CD4-positive, alpha-beta T cell (primary cell): ENCODE data around the gene MPRIP. TPM values are rescaled to one million over a fixed set of nuclear protein-coding genes. Genes with fewer than 3 reads are reported as not detected.
"Not testable (repeated sequence)": the region's sequence is repeated elsewhere in the genome, so short reads cannot be mapped to it uniquely, and the experiment has no call there.

ENCODE experiments used
- ATAC-seq: fragments of 200-7000 bp; cut with Tn5 transposase; one replicate; pipeline ENCODE4 v1.10.0; 2022; ENCODE audit warnings: mild to moderate bottlenecking; ENCODE audit not compliant: poor library complexity
- CTCF ChIA-PET: fragments of 350-600 bp; sonication (Branson Sonifier 250); formaldehyde crosslinking; loops from one replicate; lab custom pipeline; 2021; ENCODE audit warnings: antibody characterized with exemption, inconsistent platforms; lab: Charles Lee
- POLR2A ChIA-PET: fragments of 350-600 bp; sonication (Branson Sonifier 250); formaldehyde crosslinking; loops from one replicate; lab custom pipeline; 2021; ENCODE audit warnings: antibody characterized with exemption, inconsistent platforms; lab: Charles Lee
- DNase-seq, 14 experiments: peaks; one replicate each; pipeline ENCODE4 v3.0.0-alpha.2; 2013 to 2020; ENCODE audit warnings: mixed read lengths in 2 of 14
- H3K27ac ChIP-seq, 2 donors: one replicate each; pipeline versions ENCODE4 v1.5.1 to v1.7.0; 2013; ENCODE audit warnings: low read length in 2 of 2, low read depth in 1 of 2, mild to moderate bottlenecking in 1 of 2
- H3K27me3 ChIP-seq, 2 experiments: 1 replicate in 1 of 2; 2 replicates in 1 of 2; pipeline versions ENCODE4 v1.6.1 to v1.7.0; 2013; ENCODE audit warnings: low read length in 2 of 2, control low read depth in 1 of 2, mild to moderate bottlenecking in 1 of 2, moderate library complexity in 1 of 2; ENCODE audit not compliant: insufficient read depth in 2 of 2, control insufficient read depth in 1 of 2
- H3K36me3 ChIP-seq: one replicate; pipeline ENCODE4 v1.6.1; 2013; ENCODE audit warnings: low read length, control low read depth; ENCODE audit not compliant: insufficient read depth
- H3K4me1 ChIP-seq: one replicate; pipeline ENCODE4 v1.6.1; 2013; ENCODE audit warnings: low read length, control low read depth; ENCODE audit not compliant: insufficient read depth
- H3K4me3 ChIP-seq: one replicate; pipeline ENCODE4 v1.5.1; 2013; ENCODE audit warnings: mild to moderate bottlenecking, low read length, moderate library complexity
- H3K9me3 ChIP-seq, 2 experiments: 1 replicate in 1 of 2; 2 replicates in 1 of 2; pipeline versions ENCODE4 v1.6.1 to v1.7.0; 2013; ENCODE audit warnings: low read length in 2 of 2, mild to moderate bottlenecking in 2 of 2, control low read depth in 1 of 2, moderate library complexity in 1 of 2; ENCODE audit not compliant: control insufficient read depth in 1 of 2, insufficient read depth in 1 of 2
- H3K27ac Mint-ChIP-seq: one replicate; pipeline ENCODE4 v1.8.0; 2020; ENCODE audit warnings: mixed read lengths
- H3K27me3 Mint-ChIP-seq: one replicate; pipeline ENCODE4 v1.8.0; 2021; ENCODE audit warnings: mixed read lengths
- H3K36me3 Mint-ChIP-seq: one replicate; pipeline ENCODE4 v1.8.0; 2021; ENCODE audit warnings: low read depth, mixed read lengths
- H3K4me1 Mint-ChIP-seq: one replicate; pipeline ENCODE4 v1.8.0; 2021; ENCODE audit warnings: low read depth, mixed read lengths
- H3K4me3 Mint-ChIP-seq: one replicate; pipeline ENCODE4 v1.8.0; 2020; ENCODE audit warnings: mild to moderate bottlenecking, mixed read lengths
- H3K9me3 Mint-ChIP-seq: one replicate; pipeline ENCODE4 v1.8.0; 2020; ENCODE audit warnings: mixed read lengths
- intact Hi-C, 2 experiments: fragments of 100-400 bp; cut with DNase I in 1 of 2; cut with micrococcal nuclease in 1 of 2; formaldehyde crosslinking; loops; one replicate each; pipeline versions ENCODE4 v1.15.1 to v1.9.0; 2023 to 2025; cut with DNase I, micrococcal nuclease
- total RNA-seq, 174 experiments: library from RNA in 2 of 174; stranded (reverse) in 2 of 174; gene quantifications; one replicate each; pipeline ENCODE4 v1.2.3 and lab custom pipeline; 2021 to 2026
- TF ChIP-seq, protein P1 (sequence below): fragments of 200-600 bp; IDR thresholded peaks from one replicate; pipeline ENCODE4 v1.8.0; 2022; ENCODE audit warnings: antibody characterized with exemption, mild to moderate bottlenecking

The MPRIP gene
- total RNA-seq, 2 experiments from 2014 or later: 176 to 188 TPM

DNA sequence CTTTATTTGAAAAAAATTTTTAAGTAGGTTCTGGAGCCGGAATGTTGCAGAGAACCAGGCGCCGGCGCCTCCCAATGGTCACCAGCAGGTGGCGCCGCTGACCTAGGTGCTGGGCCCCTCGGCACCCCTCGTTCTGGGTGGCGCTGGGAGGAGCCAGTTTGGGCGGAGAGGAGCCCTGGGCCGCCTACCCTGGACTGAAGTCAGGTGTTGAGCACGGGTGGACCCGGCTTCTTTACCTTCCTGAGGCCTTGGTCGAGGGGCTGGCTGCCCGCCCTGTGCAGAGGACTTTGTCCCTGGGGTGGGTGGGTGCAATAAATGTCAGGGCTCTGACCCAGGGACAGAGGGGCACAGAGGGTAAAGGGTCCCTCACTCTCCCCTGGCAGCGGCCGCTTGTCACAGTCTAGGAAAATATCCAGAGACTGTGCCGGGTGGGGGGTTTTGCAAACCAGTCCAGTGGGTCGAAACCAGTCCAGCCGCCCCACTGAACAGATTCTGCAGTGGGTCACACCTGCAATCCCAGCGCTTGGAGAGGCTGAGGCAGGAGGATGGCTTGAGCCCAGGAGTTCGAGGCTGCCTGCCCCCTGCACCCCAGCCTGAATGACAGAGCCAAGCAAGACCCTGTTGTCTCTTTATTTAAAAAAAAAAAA lies 40.3 kb upstream of the MPRIP start:
- H3K27ac ChIP-seq: no peak overlapping the region
- Mint-ChIP-seq H3K36me3 (no peaks in the 10 kb centered on the region), H3K4me1 (peaks cover 5% of the 10 kb centered on the region), H3K4me3 (no peak overlapping the region), H3K27me3 (no peaks in the 10 kb centered on the region), H3K9me3 (no peaks in the 10 kb centered on the region), H3K27ac (no peak overlapping the region)
- no peaks in the 10 kb centered on the region for H3K9me3 ChIP-seq
- ChIA-PET CTCF (no interaction called here), POLR2A (no interaction called here)
- TF ChIP-seq, protein P1, sequence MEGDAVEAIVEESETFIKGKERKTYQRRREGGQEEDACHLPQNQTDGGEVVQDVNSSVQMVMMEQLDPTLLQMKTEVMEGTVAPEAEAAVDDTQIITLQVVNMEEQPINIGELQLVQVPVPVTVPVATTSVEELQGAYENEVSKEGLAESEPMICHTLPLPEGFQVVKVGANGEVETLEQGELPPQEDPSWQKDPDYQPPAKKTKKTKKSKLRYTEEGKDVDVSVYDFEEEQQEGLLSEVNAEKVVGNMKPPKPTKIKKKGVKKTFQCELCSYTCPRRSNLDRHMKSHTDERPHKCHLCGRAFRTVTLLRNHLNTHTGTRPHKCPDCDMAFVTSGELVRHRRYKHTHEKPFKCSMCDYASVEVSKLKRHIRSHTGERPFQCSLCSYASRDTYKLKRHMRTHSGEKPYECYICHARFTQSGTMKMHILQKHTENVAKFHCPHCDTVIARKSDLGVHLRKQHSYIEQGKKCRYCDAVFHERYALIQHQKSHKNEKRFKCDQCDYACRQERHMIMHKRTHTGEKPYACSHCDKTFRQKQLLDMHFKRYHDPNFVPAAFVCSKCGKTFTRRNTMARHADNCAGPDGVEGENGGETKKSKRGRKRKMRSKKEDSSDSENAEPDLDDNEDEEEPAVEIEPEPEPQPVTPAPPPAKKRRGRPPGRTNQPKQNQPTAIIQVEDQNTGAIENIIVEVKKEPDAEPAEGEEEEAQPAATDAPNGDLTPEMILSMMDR: peak; percentile 96
- H3K4me1 ChIP-seq: peaks cover 16% of the 10 kb centered on the region
- intact Hi-C loops: loop anchor here (1.0 to 10.0 kb wide), 3 partner anchors 145 to 311 kb away; no protein-coding TSS in a partner anchor
- no peaks in the 10 kb centered on the region for H3K36me3 ChIP-seq
- no peaks in the 10 kb centered on the region for H3K27me3 ChIP-seq
- no peak overlapping the region for H3K4me3 ChIP-seq
- ATAC-seq (peak; percentile 97), DNase-seq (peak; percentile 54 to 87 (median 74))

GRCh38 chr17:17002731-17003715 lies 39.2 kb upstream of the MPRIP start:
- POLR2A ChIA-PET, H3K27me3 Mint-ChIP-seq, CTCF ChIA-PET, H3K9me3 Mint-ChIP-seq, H3K36me3 ChIP-seq, H3K27ac Mint-ChIP-seq, H3K4me1 ChIP-seq, H3K4me3 Mint-ChIP-seq, H3K4me3 ChIP-seq, H3K27me3 ChIP-seq, H3K4me1 Mint-ChIP-seq, H3K36me3 Mint-ChIP-seq, ATAC-seq, H3K27ac ChIP-seq, DNase-seq, H3K9me3 ChIP-seq: not testable (repeated sequence)
- intact Hi-C loops: loop anchor here in 1 of 2 experiments (10.0 kb wide), 1 partner anchor 242 kb away; no protein-coding TSS in a partner anchor

- no peaks in the 10 kb centered on the region for H3K9me3 ChIP-seq
- TF ChIP-seq, protein P1: no peak
- H3K4me1 ChIP-seq: peaks cover 8% of the 10 kb centered on the region
- H3K27me3 ChIP-seq: no peaks in the 10 kb centered on the region
- ChIA-PET POLR2A (no interaction called here), CTCF (no interaction called here)
- Mint-ChIP-seq H3K9me3 (no peaks in the 10 kb centered on the region), H3K27me3 (no peaks in the 10 kb centered on the region), H3K4me1 (peaks cover 5% of the 10 kb centered on the region), H3K36me3 (no peaks in the 10 kb centered on the region), H3K27ac (no peak overlapping the region), H3K4me3 (no peak overlapping the region)
- intact Hi-C loops: loop anchor here in 1 of 2 experiments (10.0 kb wide), 1 partner anchor 240 kb away; no protein-coding TSS in a partner anchor
- no peak overlapping the region for H3K4me3 ChIP-seq
- DNase-seq (no peak), ATAC-seq (no peak)
- no peak overlapping the region for H3K27ac ChIP-seq
- H3K36me3 ChIP-seq: no peaks in the 10 kb centered on the region
Observed at GRCh38 chr17:17004251-17004996, 37.8 kb upstream of the MPRIP start.

GRCh38 chr17:17004997-17005614 lies 37.2 kb upstream of the MPRIP start:
- POLR2A ChIA-PET, H3K27me3 ChIP-seq, H3K4me3 Mint-ChIP-seq, ATAC-seq, H3K36me3 Mint-ChIP-seq, H3K27ac ChIP-seq, H3K4me1 ChIP-seq, H3K27ac Mint-ChIP-seq, H3K9me3 Mint-ChIP-seq, CTCF ChIA-PET, H3K27me3 Mint-ChIP-seq, H3K4me3 ChIP-seq, H3K4me1 Mint-ChIP-seq, H3K9me3 ChIP-seq, H3K36me3 ChIP-seq, DNase-seq: not testable (repeated sequence)
- intact Hi-C loops: loop anchor here in 1 of 2 experiments (10.0 kb wide), 1 partner anchor 240 kb away; no protein-coding TSS in a partner anchor

DNA sequence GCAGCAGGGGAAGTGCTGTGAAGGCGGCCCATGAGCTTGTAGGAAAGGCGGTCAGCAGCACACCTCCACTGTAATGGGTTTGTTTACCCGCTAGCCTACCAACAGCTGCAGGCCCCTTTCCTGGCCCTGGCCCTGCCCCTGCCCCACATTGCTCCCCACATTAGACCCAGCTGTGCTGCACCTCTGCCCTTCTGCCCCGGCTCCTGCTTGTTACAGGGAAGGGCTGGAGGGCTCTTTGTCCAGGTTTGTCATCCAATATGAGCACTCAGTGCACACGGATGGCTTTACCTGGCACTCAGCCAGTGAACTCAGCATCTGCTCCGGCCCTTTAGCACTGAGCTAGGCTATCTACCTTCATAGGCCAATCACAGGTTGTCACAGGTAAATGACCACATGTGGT lies 34.4 kb upstream of the MPRIP start:
- H3K27me3 ChIP-seq, POLR2A ChIA-PET, H3K27me3 Mint-ChIP-seq, H3K4me3 Mint-ChIP-seq, CTCF ChIA-PET, H3K27ac ChIP-seq, ATAC-seq, H3K36me3 ChIP-seq, DNase-seq, H3K4me1 ChIP-seq, H3K27ac Mint-ChIP-seq, H3K4me3 ChIP-seq, H3K36me3 Mint-ChIP-seq, H3K9me3 ChIP-seq, H3K9me3 Mint-ChIP-seq, H3K4me1 Mint-ChIP-seq: not testable (repeated sequence)
- intact Hi-C loops: loop anchor here in 1 of 2 experiments (10.0 kb wide), 1 partner anchor 237 kb away; no protein-coding TSS in a partner anchor
